Lower lobe of right lung (tissue), 2 donors: Measurements from ENCODE around the gene SLC25A25. TPM values are rescaled to one million over a fixed set of nuclear protein-coding genes. Genes with fewer than 3 reads are reported as not detected.

Source experiments
- ATAC-seq, 2 donors: fragments of 200-7000 bp; cut with Tn5 transposase; one replicate each; pipeline ENCODE4 v1.9.1; 2020 to 2022; ENCODE audit warnings: mild to moderate bottlenecking in 2 of 2, moderate library complexity in 2 of 2
- DNase-seq: peaks from one replicate; pipeline ENCODE4 v3.0.0-alpha.2; 2020
- H3K27ac ChIP-seq: fragments of 200-600 bp; one replicate; pipeline ENCODE4 v1.8.0; 2022
- H3K27me3 ChIP-seq: fragments of 200-600 bp; one replicate; pipeline ENCODE4 v1.8.0; 2022; ENCODE audit warnings: low read depth
- H3K36me3 ChIP-seq: fragments of 200-600 bp; one replicate; pipeline ENCODE4 v1.8.0; 2022; ENCODE audit warnings: mild to moderate bottlenecking
- H3K4me1 ChIP-seq: fragments of 200-600 bp; one replicate; pipeline ENCODE4 v1.8.0; 2022
- H3K4me3 ChIP-seq: fragments of 200-600 bp; one replicate; pipeline ENCODE4 v1.8.0; 2022; ENCODE audit warnings: mild to moderate bottlenecking
- H3K9me3 ChIP-seq: fragments of 200-600 bp; one replicate; pipeline ENCODE4 v1.8.0; 2022
- CTCF ChIP-seq: fragments of 200-600 bp; IDR thresholded peaks from one replicate; pipeline ENCODE4 v1.8.0; 2022; ENCODE audit warnings: antibody characterized with exemption, mild to moderate bottlenecking
- intact Hi-C: fragments of 100-400 bp; cut with DNase I; formaldehyde crosslinking; loops from one replicate; pipeline ENCODE4 v1.11.0; 2022
- total RNA-seq: library from RNA; stranded (reverse); fragmentation: NEBNext Ultra II Directional; extraction: Animal tissue kit (Norgen Biotek cat#: 25700); gene quantifications from one replicate; pipeline ENCODE4 v1.2.1, GENCODE V29; 2021
- donor health status: DM: no; HTN: yes; CAD: no; lungs with severe emphysema.

Gene SLC25A25
- total RNA-seq, 1 donor from 2014 or later = 27.3 TPM

- H3K4me3 ChIP-seq = no peak overlapping the region
- H3K27ac ChIP-seq = no peak overlapping the region
- peak; percentile 46 for DNase-seq
- no peaks in the 10 kb centered on the region for H3K27me3 ChIP-seq
- TF ChIP-seq CTCF = no peak
- no peak for ATAC-seq
- peaks cover 29% of the 10 kb centered on the region for H3K4me1 ChIP-seq
- intact Hi-C loops = no loop called here
- H3K36me3 ChIP-seq = peaks cover 49% of the 10 kb centered on the region
- no peaks in the 10 kb centered on the region for H3K9me3 ChIP-seq
Measured at GRCh38 chr9:128122809-128123175, 54.8 kb downstream of the SLC25A25 start.

- Histone ChIP-seq H3K9me3 (no peaks in the 10 kb centered on the region), H3K27me3 (no peaks in the 10 kb centered on the region), H3K27ac (no peak overlapping the region), H3K4me1 (peaks cover 25% of the 10 kb centered on the region), H3K4me3 (no peak overlapping the region), H3K36me3 (peaks cover 49% of the 10 kb centered on the region)
- peak; percentile 34 for DNase-seq
- no peak for TF ChIP-seq CTCF
- intact Hi-C loops = no loop called here
- no peak for ATAC-seq
Measured at GRCh38 chr9:128123451-128124080, 55.5 kb downstream of the SLC25A25 start.

- DNase-seq (peak; percentile 31), ATAC-seq (no peak)
- H3K4me1 ChIP-seq = peaks cover 34% of the 10 kb centered on the region
- intact Hi-C loops = no loop called here
- H3K9me3 ChIP-seq = no peaks in the 10 kb centered on the region
- no peak for TF ChIP-seq CTCF
- H3K27me3 ChIP-seq = no peaks in the 10 kb centered on the region
- no peak overlapping the region for H3K27ac ChIP-seq
- H3K36me3 ChIP-seq = peaks cover 49% of the 10 kb centered on the region
- no peak overlapping the region for H3K4me3 ChIP-seq
Measured at GRCh38 chr9:128124451-128124850, 56.4 kb downstream of the SLC25A25 start.

- Histone ChIP-seq H3K27ac (no peak overlapping the region), H3K36me3 (peaks cover 49% of the 10 kb centered on the region), H3K4me1 (peaks cover 35% of the 10 kb centered on the region), H3K4me3 (peak overlapping the region; percentile 1), H3K27me3 (no peaks in the 10 kb centered on the region), H3K9me3 (no peaks in the 10 kb centered on the region)
- DNase-seq (peak; percentile 76), ATAC-seq (no peak)
- peak; percentile 55 for TF ChIP-seq CTCF
- intact Hi-C loops = no loop called here
Measured at GRCh38 chr9:128124873-128125579, 57.0 kb downstream of the SLC25A25 start.

GRCh38 chr9:128125580-128126354 lies 57.7 kb downstream of the SLC25A25 start:
- H3K27ac ChIP-seq = no peak overlapping the region

More at GRCh38 chr9:128125580-128126354, 57.7 kb downstream of the SLC25A25 start:
- DNase-seq (peak; percentile 22), ATAC-seq (no peak)
- peak overlapping the region; percentile 98 for H3K4me3 ChIP-seq
- TF ChIP-seq CTCF = no peak
- H3K9me3 ChIP-seq = no peaks in the 10 kb centered on the region
- H3K36me3 ChIP-seq = peaks cover 43% of the 10 kb centered on the region
- peaks cover 35% of the 10 kb centered on the region for H3K4me1 ChIP-seq
- intact Hi-C loops = no loop called here
- no peaks in the 10 kb centered on the region for H3K27me3 ChIP-seq
